ENCODE results near the gene BMPER. TPM values are rescaled to one million over a fixed set of nuclear protein-coding genes. Genes with fewer than 3 reads are reported as not detected.

BMPER gene
- total and polyA plus RNA-seq, 3 donors from 2014 or later = 1.7 to 2.8 (median 2.4) TPM

- Histone ChIP-seq H3K4me3 (no peak overlapping the region), H3K27ac (peak overlapping the region; percentile 25 to 63), H3K27me3 (no peaks in the 10 kb centered on the region), H3K9me3 (no peaks in the 10 kb centered on the region), H3K36me3 (ENCODE audit: low read depth, missing control alignments) (no peaks in the 10 kb centered on the region), H3K4me1 (peaks cover 10% of the 10 kb centered on the region)
- WGBS, 2 donors = 18 to 35% methylated on average over 6 of the region's 6 CpGs
- TF ChIP-seq CTCF (IDR thresholded peaks at IDR 0.05) (no peak), POLR2A (IDR thresholded peaks at IDR 0.05) (no peak)
- intact Hi-C loops (cut with DNase I; ENCODE audit: low total_unique reads) = no loop called here
- DNase-seq = peak; percentile 82
Observed at GRCh38 chr7:33998476-33998875, 93.1 kb downstream of the BMPER start.

GRCh38 chr7:34011017-34011695 is 105.8 kb downstream of the BMPER start:
- TF ChIP-seq POLR2A (IDR thresholded peaks at IDR 0.05) (no peak), CTCF (IDR thresholded peaks at IDR 0.05) (no peak)
- Histone ChIP-seq H3K27ac (no peak overlapping the region), H3K4me1 (no peaks in the 10 kb centered on the region), H3K27me3 (no peaks in the 10 kb centered on the region), H3K36me3 (ENCODE audit: low read depth, missing control alignments) (no peaks in the 10 kb centered on the region), H3K4me3 (no peak overlapping the region), H3K9me3 (no peaks in the 10 kb centered on the region)
- 84 to 87% methylated on average over 3 of the region's 3 CpGs for WGBS, 2 donors
- intact Hi-C loops (cut with DNase I; ENCODE audit: low total_unique reads) = no loop called here
- DNase-seq = no peak

GRCh38 chr7:34011696-34012095 is 106.4 kb downstream of the BMPER start:
- H3K4me1 ChIP-seq = no peaks in the 10 kb centered on the region
- WGBS, 2 donors = 46 to 50% methylated on average over 1 of the region's 1 CpG

GRCh38 chr7:34013421-34013820 is 108.1 kb downstream of the BMPER start:
- WGBS, 2 donors = 93 to 96% methylated on average over 1 of the region's 1 CpG
- Histone ChIP-seq H3K27me3 (no peaks in the 10 kb centered on the region), H3K36me3 (ENCODE audit: low read depth, missing control alignments) (no peaks in the 10 kb centered on the region), H3K9me3 (no peaks in the 10 kb centered on the region), H3K4me3 (no peak overlapping the region), H3K27ac (no peak overlapping the region), H3K4me1 (no peaks in the 10 kb centered on the region)
- no peak for DNase-seq
- no peak for TF ChIP-seq POLR2A (IDR thresholded peaks at IDR 0.05)
- no peak for TF ChIP-seq CTCF (IDR thresholded peaks at IDR 0.05)
- intact Hi-C loops (cut with DNase I; ENCODE audit: low total_unique reads) = no loop called here

More at GRCh38 chr7:34011696-34012095, 106.4 kb downstream of the BMPER start:
- Histone ChIP-seq H3K4me3 (no peak overlapping the region), H3K27me3 (no peaks in the 10 kb centered on the region), H3K9me3 (no peaks in the 10 kb centered on the region), H3K36me3 (ENCODE audit: low read depth, missing control alignments) (no peaks in the 10 kb centered on the region), H3K27ac (no peak overlapping the region)
- intact Hi-C loops (cut with DNase I; ENCODE audit: low total_unique reads) = no loop called here
- no peak for DNase-seq
- TF ChIP-seq CTCF (IDR thresholded peaks at IDR 0.05) (no peak), POLR2A (IDR thresholded peaks at IDR 0.05) (no peak)

GRCh38 chr7:34015651-34016050 is 110.3 kb downstream of the BMPER start:
- no peak for DNase-seq
- Histone ChIP-seq H3K9me3 (no peaks in the 10 kb centered on the region), H3K4me1 (no peaks in the 10 kb centered on the region), H3K36me3 (ENCODE audit: low read depth, missing control alignments) (no peaks in the 10 kb centered on the region), H3K4me3 (no peak overlapping the region), H3K27me3 (no peaks in the 10 kb centered on the region), H3K27ac (no peak overlapping the region)
- intact Hi-C loops (cut with DNase I; ENCODE audit: low total_unique reads) = no loop called here
- no peak for TF ChIP-seq CTCF (IDR thresholded peaks at IDR 0.05)
- no peak for TF ChIP-seq POLR2A (IDR thresholded peaks at IDR 0.05)
- WGBS, 2 donors = 86 to 93% methylated on average over 4 of the region's 4 CpGs

All from testis (tissue), 3 donors.